Kidney tubule cell (primary cell): ENCODE measurements around the gene SPOCK1.
"Not testable (repeated sequence)": the region's sequence is repeated elsewhere in the genome, so short reads cannot be mapped to it uniquely, and the experiment has no call there.

Experiments used
- DNase-seq: peaks from one replicate; pipeline ENCODE4 v3.0.0-alpha.2; 2018; ENCODE audit warnings: low spot score

Gene SPOCK1

DNA sequence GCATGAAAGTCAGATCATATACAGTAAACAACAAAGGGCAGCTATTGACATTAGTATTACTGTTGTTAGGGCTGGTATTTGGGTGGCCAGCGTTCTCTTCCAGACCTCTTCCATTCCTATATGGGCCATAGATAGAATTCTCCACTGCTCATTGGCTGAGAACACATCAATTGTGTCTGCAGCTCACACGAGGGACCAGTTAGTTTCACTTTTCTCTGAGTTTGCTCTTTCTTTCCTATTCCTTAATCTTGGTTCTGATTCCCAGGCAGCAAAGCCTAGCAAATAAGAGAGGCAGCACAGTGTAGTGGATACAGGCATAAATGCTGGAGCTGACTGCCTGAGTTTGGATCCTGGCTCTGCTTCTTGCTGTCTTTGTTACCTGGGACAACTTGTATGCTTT is 476.4 kb downstream of the SPOCK1 start:
- DNase-seq: no peak

DNA sequence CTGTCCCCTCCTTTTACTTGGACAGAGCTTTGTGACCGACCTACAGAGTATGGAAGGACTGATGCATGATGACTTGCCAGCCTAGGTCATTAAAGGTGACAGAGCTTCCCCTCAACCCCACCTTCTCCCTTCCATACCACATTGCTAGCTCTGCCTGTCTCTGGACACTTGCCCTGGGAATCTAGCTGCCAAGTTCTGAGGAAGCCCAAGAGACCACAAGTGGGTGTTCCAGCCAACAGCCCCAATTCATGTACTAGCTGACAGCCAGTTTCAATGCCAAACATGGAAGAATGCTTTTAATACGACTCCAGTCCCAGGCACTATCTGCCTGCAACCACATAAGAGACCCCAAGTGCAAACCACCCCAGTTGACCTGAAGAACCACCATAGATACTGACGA is 477.1 kb downstream of the SPOCK1 start:
- no peak for DNase-seq

DNA sequence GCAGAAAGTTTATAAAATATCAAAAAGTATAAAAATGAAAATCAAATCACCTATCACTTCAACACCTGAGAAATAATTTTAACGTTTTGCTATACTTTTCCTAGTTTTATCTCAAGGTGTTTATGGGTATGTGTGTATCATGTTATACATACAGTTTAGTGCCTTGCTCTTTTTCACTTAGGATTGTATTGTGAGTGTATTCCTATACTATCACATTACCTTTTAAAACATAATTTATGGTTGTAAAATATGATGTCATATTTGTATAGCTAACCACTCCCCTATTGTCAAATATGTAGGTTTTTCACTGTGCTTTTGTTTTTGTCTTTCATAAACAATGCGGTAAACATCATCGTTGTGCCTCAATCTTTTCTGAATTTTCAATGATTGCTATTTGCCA is 479.9 kb downstream of the SPOCK1 start:
- DNase-seq: no peak

DNA sequence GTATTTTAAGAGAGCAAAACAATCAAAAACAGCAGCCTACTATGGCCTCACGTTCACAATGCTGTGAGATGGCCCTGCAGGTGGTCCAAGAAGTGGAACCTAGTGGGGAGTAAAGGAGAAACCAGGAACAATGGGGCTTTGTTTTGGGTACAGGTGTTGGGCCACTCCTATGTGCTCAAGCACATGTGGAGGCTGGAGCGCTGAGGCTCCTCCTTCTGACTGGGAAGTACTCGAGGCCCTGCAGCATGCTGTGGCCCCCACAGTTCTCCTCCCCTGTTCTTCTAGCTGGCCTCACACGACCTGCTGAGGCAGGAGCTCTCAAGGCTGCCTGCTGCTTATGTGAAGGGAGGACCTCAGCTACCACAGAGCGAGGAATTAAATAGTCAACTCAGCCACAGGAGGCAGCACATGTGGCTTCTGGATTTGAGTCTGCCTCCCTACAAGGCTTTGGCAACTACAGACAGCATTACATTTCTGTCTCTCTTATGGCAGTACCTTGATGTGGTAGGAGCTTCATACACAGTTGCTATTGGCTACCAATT is 482.3 kb downstream of the SPOCK1 start:
- DNase-seq: no peak

DNA sequence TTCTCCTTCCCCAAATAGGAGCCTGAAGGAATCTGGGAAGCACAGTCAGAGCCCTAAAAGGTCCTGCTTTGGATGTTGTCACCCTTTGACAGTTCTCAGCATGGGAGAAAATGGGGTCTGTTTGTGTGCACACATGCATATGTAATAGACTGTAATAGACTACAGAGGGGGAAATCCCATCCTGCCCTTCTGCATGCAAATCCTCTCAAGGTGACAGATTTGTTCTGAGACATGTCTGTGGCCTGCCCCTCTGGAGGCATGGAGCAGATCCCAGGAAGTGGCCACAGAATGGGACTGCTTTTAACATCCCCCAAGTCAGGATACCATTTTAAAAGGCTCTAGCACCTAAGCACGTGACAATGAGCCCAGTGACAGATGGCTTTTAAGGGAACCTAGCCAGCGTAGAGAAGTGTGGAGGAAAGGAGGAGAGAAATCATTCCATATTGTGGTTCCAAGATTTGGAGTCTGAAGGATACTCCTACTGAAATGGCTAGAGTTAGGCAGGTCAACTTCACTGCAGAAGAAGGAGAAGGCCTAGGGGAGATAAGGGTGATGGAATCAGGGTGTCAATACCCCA is 483.5 kb downstream of the SPOCK1 start:
- DNase-seq: no peak

DNA sequence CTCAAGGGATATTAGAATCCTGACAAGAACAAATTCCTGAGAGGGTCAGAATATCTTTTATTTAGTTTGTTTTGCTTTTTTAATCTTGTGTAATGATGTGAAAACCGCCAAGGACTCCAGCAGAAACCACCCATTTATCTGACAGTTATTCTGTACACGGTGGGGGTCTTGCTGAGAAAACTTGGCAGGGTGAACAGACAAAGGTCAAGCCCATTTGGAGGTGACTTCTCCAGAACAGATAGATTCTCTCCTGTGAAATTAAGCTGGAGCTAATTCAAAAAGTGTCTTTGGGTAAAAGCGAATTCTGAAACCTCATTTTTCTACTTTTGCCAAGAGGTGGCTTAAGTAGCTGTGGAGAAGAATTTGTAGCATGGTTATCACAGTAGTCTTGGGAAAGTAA is 484.4 kb downstream of the SPOCK1 start:
- DNase-seq: no peak

DNA sequence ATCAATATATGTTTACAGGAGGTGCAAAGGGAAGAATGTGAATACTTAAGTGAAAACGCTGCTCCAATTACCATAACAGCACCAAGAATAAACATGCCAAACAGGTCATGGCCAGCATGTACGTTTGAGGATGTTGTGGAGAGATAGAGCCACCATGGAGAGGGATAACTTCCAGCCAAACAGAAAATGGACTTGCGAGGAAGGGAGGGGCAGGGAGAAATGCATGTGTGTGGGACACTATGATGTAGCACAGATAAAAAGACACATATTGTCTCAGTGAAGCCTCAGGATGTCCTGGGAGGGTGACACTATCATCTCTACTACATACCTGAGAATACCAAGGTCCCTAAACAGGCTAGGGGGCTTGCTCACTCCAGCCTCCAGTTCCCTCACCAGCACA is 488.9 kb downstream of the SPOCK1 start:
- DNase-seq: no peak

DNA sequence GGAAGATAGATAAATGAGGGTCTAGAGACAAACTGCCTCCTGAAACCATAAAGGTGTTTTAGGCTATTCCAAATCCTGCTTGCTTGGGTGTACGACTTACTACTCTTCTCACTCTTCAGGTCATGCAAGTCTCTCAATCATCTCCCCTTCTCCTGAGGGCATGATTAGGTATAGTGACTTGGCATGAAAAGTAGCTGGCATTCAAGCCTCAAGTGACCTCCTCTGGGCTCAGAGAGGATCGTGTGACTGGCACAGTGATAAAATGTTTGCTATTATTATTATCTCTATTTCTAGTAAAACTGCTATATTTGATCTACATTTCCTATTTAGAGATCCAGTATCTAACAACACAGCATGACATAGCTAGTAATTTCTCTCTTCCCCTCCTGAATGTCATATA is 494.8 kb downstream of the SPOCK1 start:
- DNase-seq: no peak

DNA sequence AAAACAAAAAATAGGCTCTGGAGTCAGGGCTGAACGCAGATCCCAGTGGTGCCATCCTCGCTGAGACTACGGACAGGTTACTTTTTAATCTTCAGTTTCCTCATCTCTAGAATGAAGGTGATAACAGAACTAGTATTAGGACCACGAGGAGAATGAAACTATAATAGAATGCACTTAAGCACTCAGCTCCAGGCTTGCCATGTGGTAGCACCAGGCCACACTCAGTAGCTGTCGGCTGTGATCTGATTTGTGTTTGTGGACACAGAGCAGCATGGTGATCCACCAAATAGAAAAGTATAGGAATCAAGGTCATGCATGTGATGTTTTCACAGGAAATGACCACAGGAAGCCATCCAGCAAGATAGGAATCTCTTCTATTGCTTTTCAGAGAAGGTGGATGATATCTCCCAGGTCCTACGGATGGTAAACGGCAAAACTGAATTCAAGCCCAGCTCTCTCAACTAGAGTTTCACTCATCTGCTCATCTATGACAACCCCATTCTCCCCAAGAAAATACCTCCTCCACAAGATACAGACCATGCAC is 498.0 kb downstream of the SPOCK1 start:
- DNase-seq: no peak

DNA sequence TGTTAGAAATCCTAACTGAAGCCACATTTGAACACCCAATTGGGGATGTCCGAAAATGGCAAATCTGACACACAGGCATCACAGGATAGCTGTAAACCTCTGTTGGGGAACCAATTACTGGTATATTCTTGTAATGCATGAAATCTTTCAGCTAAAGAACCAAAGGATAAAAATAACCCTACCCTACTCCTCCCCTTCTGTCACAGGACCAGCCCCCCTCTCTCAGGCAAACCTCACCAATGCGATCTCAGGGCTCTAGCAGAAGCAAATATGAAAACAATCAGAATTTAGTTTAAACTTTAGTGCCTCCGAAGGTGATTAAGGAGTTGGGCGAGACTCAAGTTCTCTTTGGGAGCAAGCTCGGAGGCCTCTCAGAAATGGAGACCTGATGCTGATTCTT is 499.3 kb downstream of the SPOCK1 start:
- DNase-seq: no peak

DNA sequence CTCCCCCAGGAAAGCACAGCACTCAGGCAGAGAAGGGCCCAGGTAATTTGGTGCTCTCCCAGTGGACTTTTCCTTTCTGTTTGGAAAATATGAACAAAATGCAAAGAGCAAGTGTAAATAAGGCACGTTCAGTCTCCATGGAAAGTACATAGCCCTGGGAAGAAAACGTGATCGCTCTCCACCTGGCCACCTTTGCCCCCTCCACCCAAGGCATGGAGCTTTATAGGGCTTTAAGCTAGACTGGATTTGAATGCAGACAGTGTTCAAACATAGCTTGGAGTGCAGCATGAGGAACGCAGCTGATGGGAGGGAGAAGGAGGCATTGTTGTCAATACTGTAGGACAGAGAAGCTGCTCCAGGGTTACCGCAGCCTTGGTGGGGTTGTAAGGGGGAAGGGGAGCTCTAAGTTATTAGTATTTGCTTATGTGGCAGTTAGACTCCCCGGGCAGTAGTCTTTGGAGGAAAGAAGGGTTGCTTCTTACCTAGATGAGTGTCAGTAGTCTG is 500.2 kb downstream of the SPOCK1 start:
- DNase-seq: no peak

DNA sequence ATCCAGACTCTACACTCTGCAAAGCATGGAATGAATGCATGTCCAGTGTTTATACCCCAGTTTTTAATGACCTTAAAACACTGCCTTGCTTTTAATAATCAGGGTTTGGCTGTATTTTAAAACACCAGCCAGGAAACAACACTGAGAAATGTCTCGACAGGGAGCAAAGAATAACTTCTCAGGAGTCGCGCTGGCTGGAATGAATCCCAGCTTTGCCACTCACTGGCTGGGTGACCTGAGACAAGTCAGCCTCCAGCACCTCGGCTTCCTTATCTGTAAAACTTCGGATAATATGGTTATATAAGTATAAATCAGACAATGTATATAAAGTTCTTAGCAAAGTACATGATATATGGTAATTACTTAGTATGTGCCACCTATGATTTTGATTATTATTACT is 505.0 kb downstream of the SPOCK1 start:
- no peak for DNase-seq

DNA sequence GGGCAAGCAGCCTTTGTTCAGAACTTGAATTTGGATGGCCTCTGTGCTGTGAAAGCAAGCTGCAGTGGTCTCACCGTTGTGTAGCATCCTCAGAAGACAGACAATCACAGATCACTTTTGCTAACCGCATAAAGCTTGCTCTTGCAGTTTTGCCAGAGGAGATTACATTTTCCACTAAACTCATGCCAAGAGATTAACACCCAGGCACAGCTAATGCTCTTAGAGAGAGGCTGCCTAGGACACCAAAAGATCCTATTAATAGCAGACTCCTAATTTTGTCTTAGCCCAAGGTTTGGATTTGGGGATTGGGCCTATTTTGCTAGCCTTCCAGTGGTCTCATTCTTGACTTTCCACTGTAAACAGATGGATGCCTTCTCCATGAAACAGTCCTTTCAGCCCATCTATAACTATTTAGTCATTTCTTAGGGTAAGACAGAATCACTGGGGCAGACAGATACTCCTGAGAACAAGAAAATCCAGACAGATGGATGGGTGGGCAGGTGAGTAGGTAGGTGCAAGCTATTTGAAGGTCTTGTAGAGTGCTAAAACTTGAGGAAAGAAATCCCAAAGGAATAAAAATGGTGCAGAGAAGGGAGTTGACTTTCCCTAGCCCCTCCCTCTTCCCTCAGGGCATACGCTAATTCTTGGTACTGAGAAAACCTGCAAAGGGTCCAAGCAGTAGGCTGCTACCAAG is 506.2 kb downstream of the SPOCK1 start:
- no peak for DNase-seq

DNA sequence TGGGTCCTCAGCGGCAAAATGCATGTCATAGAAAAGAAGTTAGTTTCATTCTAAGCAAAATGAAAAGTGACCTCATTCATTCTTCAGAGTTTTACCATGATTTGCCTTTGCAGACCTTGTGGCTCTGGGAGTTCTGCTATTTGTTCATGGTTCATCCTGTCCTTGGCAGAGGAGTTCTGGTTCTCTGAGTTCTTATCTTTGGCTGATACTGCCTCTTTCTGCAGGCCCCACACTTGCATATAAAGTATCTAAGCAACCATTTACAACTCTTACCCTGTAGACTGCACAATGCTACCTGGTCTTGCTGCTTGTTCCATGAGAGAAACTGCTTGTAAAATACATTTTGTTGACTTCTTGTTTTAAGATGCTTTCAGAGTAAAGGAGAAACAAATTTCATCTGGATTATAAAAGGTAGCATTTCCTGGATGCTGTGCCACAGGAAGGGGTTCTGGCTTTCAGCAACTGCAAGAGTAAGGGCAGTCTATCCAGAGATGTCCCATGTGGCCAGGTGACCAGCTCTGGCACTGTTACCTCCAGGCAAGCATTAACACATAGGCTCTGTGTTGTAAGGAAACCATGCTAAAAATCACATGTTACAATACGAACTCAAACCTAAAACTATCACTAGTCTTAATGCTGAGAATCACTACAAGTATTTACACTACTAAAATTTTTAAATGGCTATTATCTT is 513.2 kb downstream of the SPOCK1 start:
- DNase-seq: no peak

DNA sequence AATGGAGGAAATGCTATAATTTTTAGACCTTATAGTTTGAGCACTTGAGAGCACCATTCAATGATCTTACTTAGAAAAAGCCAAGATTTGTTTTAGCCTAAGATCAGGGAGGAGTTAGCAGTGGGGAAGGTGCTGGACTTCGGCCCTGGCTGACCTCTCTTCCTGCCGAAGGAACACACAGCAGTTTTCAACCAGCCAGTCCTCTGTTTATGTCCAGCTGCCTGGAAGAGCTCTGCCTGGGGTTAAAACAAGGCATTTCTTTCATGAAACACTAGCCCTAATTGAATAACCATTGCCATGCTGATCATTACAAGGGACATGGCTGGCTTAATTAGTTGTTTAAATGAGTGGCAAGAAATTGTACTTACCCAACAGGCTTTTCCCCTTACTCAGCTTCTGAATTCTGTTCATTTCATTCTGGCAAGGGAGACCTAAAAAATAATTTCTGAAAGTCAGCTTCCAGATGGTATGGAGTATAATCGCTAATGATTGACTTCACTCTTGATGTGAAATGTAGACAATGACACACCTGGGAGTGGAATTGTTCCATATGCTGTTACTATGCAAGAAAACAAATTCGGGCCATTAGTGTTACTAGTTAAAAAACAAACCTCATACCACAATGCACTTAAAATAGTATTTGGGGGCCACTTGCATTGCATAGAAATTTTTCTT is 514.2 kb downstream of the SPOCK1 start:
- DNase-seq: no peak

DNA sequence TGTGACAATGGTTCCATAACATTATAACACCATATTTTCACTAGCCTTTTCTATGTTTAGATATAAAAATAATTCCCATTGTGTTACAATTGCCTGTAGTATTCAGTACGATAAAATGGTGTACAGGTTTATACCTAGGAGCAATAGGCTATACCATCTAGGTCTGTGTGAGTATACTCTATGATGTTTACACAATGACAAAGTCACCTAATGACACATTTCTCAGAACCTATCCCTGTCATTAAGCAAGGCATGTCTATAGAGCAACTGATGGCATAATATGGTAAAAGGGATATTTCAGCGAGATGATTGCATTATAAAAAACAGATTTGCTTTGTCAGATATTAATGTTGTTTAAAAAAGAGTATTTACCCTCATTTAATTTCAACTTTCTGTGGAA is 517.2 kb downstream of the SPOCK1 start:
- no peak for DNase-seq

DNA sequence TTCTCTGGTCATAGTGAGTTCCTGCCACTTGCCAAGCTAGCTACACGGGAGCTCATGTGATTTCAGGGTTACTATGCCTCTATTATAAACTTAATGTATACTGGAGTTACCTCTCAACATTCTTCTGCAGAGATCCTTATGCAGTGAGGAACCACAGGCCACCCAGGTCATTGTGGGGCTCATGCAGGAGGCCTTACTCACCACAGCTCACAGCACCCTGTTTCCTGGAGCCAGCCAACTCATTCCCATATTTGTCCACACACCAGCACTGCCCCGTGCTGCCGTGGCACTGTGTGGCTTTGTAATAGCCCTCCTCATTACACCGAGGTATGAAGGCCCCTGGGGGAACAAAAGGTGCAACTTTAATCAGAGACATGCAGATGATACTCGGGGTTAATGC is 520.0 kb downstream of the SPOCK1 start:
- DNase-seq: peak; percentile 6

DNA sequence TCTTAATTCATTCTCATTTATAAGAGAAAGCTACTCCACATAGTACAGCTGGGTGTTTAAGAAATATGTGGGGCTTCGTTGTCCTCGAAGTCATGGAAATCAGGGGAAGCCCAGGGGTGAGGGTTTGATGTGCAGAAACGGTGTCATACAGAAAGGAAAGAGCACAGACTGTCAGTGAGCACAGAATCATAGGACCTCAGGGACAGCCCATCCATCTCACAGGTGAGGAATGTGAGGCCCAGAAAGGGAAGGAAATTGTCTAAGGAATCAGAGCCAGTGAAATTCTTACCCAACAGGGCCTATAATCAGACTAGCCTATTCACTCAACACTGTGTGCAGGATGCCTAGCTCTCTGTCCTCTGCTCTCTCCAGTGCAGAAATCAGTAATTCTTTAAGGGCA is 535.6 kb downstream of the SPOCK1 start:
- DNase-seq: peak; percentile 63

DNA sequence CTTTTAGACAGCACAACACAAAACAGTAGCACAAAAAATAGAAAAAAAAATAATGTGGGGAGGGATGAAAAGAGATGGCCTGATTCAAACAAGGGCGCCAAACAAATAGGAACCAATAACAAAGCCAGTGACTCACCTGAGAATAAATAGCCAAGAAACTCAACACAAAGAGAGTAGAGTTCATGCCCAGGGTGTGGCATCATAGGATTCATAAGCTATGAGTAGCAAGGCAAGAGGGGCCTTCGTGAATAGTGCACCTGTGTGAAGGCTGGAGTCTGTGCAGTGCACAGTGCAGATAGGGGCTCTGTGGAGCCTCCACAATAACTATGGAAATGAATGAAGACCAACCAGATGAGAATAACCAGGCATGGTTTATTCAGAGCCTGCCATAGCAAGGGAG is 541.7 kb downstream of the SPOCK1 start:
- DNase-seq: peak; percentile 37

DNA sequence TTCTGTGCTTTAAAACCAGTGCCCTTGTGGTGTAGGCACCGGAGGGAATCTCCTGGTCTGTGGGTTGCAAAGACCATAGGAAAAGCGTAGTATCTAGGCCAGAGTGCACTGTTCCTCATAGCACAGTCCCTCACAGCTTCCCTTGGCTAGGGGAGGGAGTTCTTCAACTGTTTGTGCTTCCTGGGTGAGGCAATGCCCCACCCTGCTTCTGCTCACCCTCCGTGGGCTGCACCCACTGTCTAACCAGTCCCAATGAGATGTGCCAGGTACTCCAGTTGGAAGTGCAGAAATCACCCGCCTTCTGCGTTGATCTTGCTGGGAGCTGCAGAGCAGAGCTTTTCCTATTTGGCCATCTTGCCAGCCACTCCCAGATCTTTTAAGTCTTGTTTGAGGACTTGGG is 545.0 kb downstream of the SPOCK1 start:
- not testable (repeated sequence) for DNase-seq

DNA sequence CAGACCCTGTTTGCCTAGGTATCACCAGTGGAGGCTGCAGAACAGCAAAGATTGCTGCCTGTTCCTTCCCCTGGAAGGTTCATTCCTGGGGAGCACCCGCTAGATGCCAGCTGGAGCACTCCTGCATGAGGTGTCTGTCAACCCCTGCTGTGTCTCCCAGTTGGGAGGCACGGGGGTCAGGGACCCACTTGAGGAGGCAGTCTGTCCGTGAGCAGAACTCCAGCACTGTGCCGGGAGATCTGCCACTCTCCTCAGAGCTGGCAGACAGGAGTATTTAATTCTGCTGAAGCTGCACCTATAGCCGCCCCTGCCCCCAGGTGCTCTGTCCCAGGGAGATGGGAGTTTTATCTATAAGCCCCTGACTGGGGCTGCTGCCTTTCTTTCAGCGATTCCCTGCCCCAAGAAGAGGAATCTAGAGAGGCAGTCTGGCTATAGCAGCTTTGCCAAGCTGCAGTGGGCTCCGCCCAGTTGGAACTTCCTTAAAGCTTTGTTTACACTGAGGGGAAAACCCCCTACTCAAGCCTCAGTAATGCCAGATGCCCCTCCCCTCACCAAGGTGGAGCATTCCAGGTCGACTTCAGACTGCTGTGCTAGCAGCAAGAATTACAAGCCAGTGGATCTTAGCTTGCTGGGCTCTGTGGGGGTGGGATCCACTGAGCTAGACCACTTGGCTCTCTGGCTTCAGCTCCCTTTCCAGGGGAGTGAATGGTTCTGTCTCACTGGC is 545.6 kb downstream of the SPOCK1 start:
- DNase-seq: peak; percentile 45

DNA sequence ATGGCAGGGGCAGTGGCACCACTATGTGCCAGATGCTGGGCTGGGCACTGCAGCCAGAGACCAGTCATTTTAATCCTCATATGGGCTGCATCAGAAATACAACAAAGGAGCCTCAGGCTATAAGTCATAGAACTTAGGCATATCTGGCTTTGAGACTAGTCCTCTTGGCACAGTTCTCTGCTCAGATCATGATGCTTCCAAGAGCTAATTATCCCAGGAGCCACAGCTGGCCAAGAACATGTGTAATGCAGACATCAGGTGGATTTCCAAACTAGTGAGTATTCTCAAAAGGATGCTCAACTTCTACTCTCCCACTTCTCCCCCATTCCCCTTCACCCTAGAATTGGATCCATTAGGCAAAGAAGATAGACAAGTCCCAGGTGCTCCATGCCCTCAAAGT is 571.6 kb downstream of the SPOCK1 start:
- DNase-seq: no peak
